HUES64 (cell line): Measurements from ENCODE around the gene CBFA2T2.
"Not testable (repeated sequence)": the region's sequence is repeated elsewhere in the genome, so short reads cannot be mapped to it uniquely, and the experiment has no call there.

ENCODE experiments used
- H3K27ac ChIP-seq: 2 replicates; pipeline ENCODE4 v1.7.0; 2013; ENCODE audit warnings: low read depth, low read length, inconsistent platforms
- H3K27me3 ChIP-seq: 2 replicates; pipeline ENCODE4 v1.6.1; 2013; ENCODE audit warnings: mild to moderate bottlenecking, low read length; ENCODE audit not compliant: insufficient read depth
- H3K36me3 ChIP-seq: 2 replicates; pipeline ENCODE4 v1.6.1; 2013; ENCODE audit warnings: mild to moderate bottlenecking, low read length; ENCODE audit not compliant: insufficient read depth
- H3K4me1 ChIP-seq: 2 replicates; pipeline ENCODE4 v1.6.1; 2013; ENCODE audit warnings: mild to moderate bottlenecking, low read length, moderate library complexity; ENCODE audit not compliant: insufficient read depth
- H3K4me3 ChIP-seq: 2 replicates; pipeline ENCODE4 v1.5.1; 2013; ENCODE audit warnings: mild to moderate bottlenecking, low read length, moderate library complexity
- H3K9ac ChIP-seq: 2 replicates; pipeline ENCODE4 v1.6.1; 2013; ENCODE audit warnings: mild to moderate bottlenecking, low read depth, low read length
- H3K9me3 ChIP-seq: 2 replicates; pipeline ENCODE4 v1.6.1; 2013; ENCODE audit warnings: low read depth, low read length; ENCODE audit not compliant: insufficient read depth
- WGBS: fragments of 150-250, 120-280 bp; methylation state at CpG from one replicate; pipeline ENCODE4 v1.1.7; 2013; ENCODE audit warnings: missing lambda C conversion rate; 5-methylcytosine and 5-hydroxymethylcytosine counted together

Gene CBFA2T2

DNA sequence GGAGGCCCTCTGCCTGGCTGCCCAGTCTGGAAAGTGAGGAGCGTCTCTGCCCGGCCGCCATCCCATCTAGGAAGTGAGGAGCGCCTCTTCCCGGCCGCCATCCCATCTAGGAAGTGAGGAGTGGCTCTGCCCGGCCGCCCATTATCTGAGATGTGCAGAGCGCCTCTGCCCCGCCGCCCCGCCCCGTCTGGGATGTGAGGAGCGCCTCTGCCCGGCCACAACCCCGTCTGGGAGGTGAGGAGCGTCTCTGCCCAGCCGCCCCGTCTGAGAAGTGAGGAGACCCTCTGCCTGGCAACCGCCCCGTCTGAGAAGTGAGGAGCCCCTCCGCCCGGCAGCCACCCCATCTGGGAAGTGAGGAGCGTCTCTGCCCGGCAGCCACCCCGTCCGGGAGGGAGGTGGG is 209.1 kb downstream of the CBFA2T2 start:
- not testable (repeated sequence) for H3K27ac ChIP-seq, H3K27me3 ChIP-seq, H3K4me1 ChIP-seq, H3K36me3 ChIP-seq, H3K9ac ChIP-seq, H3K9me3 ChIP-seq, H3K4me3 ChIP-seq
- WGBS, result 94% methylated on average over 19 of the region's 27 CpGs
